HepG2 (cell line): Measurements from ENCODE around the gene GPC3. TPM values are rescaled to one million over a fixed set of nuclear protein-coding genes. Genes with fewer than 3 reads are reported as not detected.

Experiments used
- ATM ChIP-seq: fragments of 450-650 bp; IDR thresholded peaks from 2 replicates; pipeline ENCODE4 v1.7.1; 2017; ENCODE audit warnings: mild to moderate bottlenecking, borderline replicate concordance
- CEBPG ChIP-seq: IDR thresholded peaks from 2 replicates; pipeline ENCODE4 v1.6.1; 2016
- FOXK1 ChIP-seq: sonication (generic); formaldehyde crosslinking; IDR thresholded peaks from 2 replicates; pipeline ENCODE4 v1.4.0; 2020; ENCODE audit warnings: low read depth, missing genetic modification reagents, borderline replicate concordance
- GATAD2A ChIP-seq: IDR thresholded peaks from 2 replicates; pipeline ENCODE4 v1.6.1; 2016
- HNF1A ChIP-seq, 2 experiments: sonication (generic) in 1 of 2; formaldehyde crosslinking in 1 of 2; IDR thresholded peaks; 2 replicates each; pipeline versions ENCODE4 v1.4.0 to v1.6.1; 2016 to 2020; ENCODE audit warnings: borderline replicate concordance in 1 of 2, low read depth in 1 of 2, mild to moderate bottlenecking in 1 of 2, missing genetic modification reagents in 1 of 2
- HNF1B ChIP-seq: sonication (generic); formaldehyde crosslinking; IDR thresholded peaks from 2 replicates; pipeline ENCODE4 v1.5.1; 2020; ENCODE audit warnings: mild to moderate bottlenecking, moderate library complexity, missing genetic modification reagents
- HOXD1 ChIP-seq: sonication (generic); formaldehyde crosslinking; IDR thresholded peaks from 2 replicates; pipeline ENCODE4 v1.5.0; 2020; ENCODE audit warnings: missing genetic modification reagents
- IKZF1 ChIP-seq: fragments of 450-650 bp; IDR thresholded peaks from 2 replicates; pipeline ENCODE4 v1.7.1; 2016
- KLF11 ChIP-seq: IDR thresholded peaks from 2 replicates; pipeline ENCODE4 v1.6.1; 2016; ENCODE audit warnings: missing compliant biosample characterization
- KMT2B ChIP-seq: IDR thresholded peaks from 2 replicates; pipeline ENCODE4 v1.6.1; 2016; ENCODE audit warnings: missing genetic modification reagents, missing compliant biosample characterization
- MED8 ChIP-seq: sonication (generic); formaldehyde crosslinking; IDR thresholded peaks from 2 replicates; pipeline ENCODE4 v1.8.1; 2023; ENCODE audit warnings: mild to moderate bottlenecking, missing genetic modification reagents; ENCODE audit not compliant: insufficient replicate concordance
- NCOA2 ChIP-seq: sonication (generic); formaldehyde crosslinking; IDR thresholded peaks from 2 replicates; pipeline ENCODE4 v1.8.0; 2022; ENCODE audit warnings: inconsistent platforms
- NFE2 ChIP-seq: sonication (generic); formaldehyde crosslinking; IDR thresholded peaks from 2 replicates; pipeline ENCODE4 v1.4.0; 2020; ENCODE audit warnings: missing genetic modification reagents
- NR2F2 ChIP-seq: IDR thresholded peaks from 2 replicates; pipeline ENCODE4 v1.6.1; 2012; ENCODE audit warnings: low read depth, inconsistent platforms, borderline replicate concordance
- NR2F6 ChIP-seq, 2 experiments: IDR thresholded peaks; 2 replicates each; pipeline ENCODE4 v1.6.1; 2016; ENCODE audit warnings: antibody characterized with exemption in 1 of 2, mild to moderate bottlenecking in 1 of 2
- PLRG1 ChIP-seq: fragments of 450-650 bp; conservative IDR thresholded peaks from 2 replicates; pipeline ENCODE4 v1.6.1; 2016
- REPIN1 ChIP-seq: sonication (generic); formaldehyde crosslinking; IDR thresholded peaks from 2 replicates; pipeline ENCODE4 v1.8.0; 2022; ENCODE audit warnings: missing genetic modification reagents, low read depth, mild to moderate bottlenecking, borderline replicate concordance
- TARDBP ChIP-seq: sonication (generic); formaldehyde crosslinking; IDR thresholded peaks from 2 replicates; pipeline ENCODE4 v1.8.0; 2022; ENCODE audit warnings: mild to moderate bottlenecking, missing genetic modification reagents
- ZNF121 ChIP-seq: sonication (generic); formaldehyde crosslinking; IDR thresholded peaks from 2 replicates; pipeline ENCODE4 v1.5.0; 2020; ENCODE audit warnings: mild to moderate bottlenecking, missing genetic modification reagents
- ZNF143 ChIP-seq: sonication (generic); formaldehyde crosslinking; IDR thresholded peaks from 2 replicates; pipeline ENCODE4 v1.4.0; 2020; ENCODE audit warnings: missing genetic modification reagents
- ZNF282 ChIP-seq: fragments of 450-650 bp; IDR thresholded peaks from 2 replicates; pipeline ENCODE4 v1.6.1; 2018; ENCODE audit not compliant: partially characterized antibody
- ZNF501 ChIP-seq: sonication (generic); formaldehyde crosslinking; IDR thresholded peaks from 2 replicates; pipeline ENCODE4 v1.5.1; 2020; ENCODE audit warnings: mild to moderate bottlenecking, moderate library complexity, missing genetic modification reagents
- ZNF567 ChIP-seq: sonication (generic); formaldehyde crosslinking; IDR thresholded peaks from 2 replicates; pipeline ENCODE4 v1.8.1; 2023; ENCODE audit warnings: mild to moderate bottlenecking, missing genetic modification reagents, borderline replicate concordance
- ZNF605 ChIP-seq: sonication (generic); formaldehyde crosslinking; IDR thresholded peaks from 2 replicates; pipeline ENCODE4 v1.8.0; 2022; ENCODE audit warnings: mild to moderate bottlenecking, missing genetic modification reagents
- ZNF616 ChIP-seq: sonication (generic); formaldehyde crosslinking; IDR thresholded peaks from 2 replicates; pipeline ENCODE4 v1.5.0; 2020; ENCODE audit warnings: low read depth, mild to moderate bottlenecking, missing genetic modification reagents
- ZNF800 ChIP-seq: sonication (generic); formaldehyde crosslinking; IDR thresholded peaks from 2 replicates; pipeline ENCODE4 v1.4.0; 2020; ENCODE audit warnings: missing genetic modification reagents
- polyA plus RNA-seq, 8 experiments: library from polyadenylated mRNA; depleted of rRNA in 3 of 8; stranded (reverse) in 7 of 8; unstranded in 1 of 8; fragments of >200 nt; fragmentation: Illumina TruSeq in 4 of 8; extraction: Trizol in 4 of 8; gene quantifications; 2 replicates each; pipeline versions ENCODE4 v1.2.1 to v1.2.3, GENCODE V29; 2011 to 2016; ENCODE audit warnings: low read depth in 4 of 8, missing spikeins in 1 of 8, mixed read lengths in 1 of 8; ENCODE audit not compliant: insufficient read depth in 1 of 8
- total RNA-seq, 5 experiments: library from RNA; depleted of rRNA; stranded (reverse); fragments of >200 nt; fragmentation: Illumina TruSeq; extraction: Trizol; gene quantifications; 2 replicates each; pipeline ENCODE4 v1.2.3, GENCODE V29; 2016; ENCODE audit warnings: low read depth in 1 of 5

Gene GPC3
- total and polyA plus RNA-seq, 2 of the 13 experiments (the other 11 are each of a cell fraction or from before 2014, with no cell fraction given), result 1,799 to 3,263 TPM

GRCh38 chrX:134019567-134020206 is 34.3 kb upstream of the GPC3 start (continued):
- peak; percentile 90 for TF ChIP-seq HNF1A (IDR thresholded peaks at IDR 0.05; ENCODE audit: low read depth)
- peak; percentile 94 for TF ChIP-seq HNF1A (CRISPR knock-in tag; IDR thresholded peaks at IDR 0.05; ENCODE audit: borderline replicate concordance)
- no peak for TF ChIP-seq FOXK1
- no peak for TF ChIP-seq ZNF567
- TF ChIP-seq KLF11, result no peak
- peak; percentile 65 for TF ChIP-seq CEBPG (CRISPR knock-in tag)
- TF ChIP-seq ZNF616 (CRISPR knock-in tag), result no peak
- no peak for TF ChIP-seq ZNF282
- 0 out of 2 replicates have a peak, but pooled peaks have one; percentile 48 for TF ChIP-seq NR2F6 (IDR thresholded peaks at IDR 0.05)
- peak; percentile 42; the same call in 1 of the 2 replicates for TF ChIP-seq NR2F6 (CRISPR knock-in tag; IDR thresholded peaks at IDR 0.05)
- TF ChIP-seq HOXD1 (CRISPR knock-in tag), result no peak
- peak; percentile 73 for TF ChIP-seq HNF1B
- no peak for TF ChIP-seq PLRG1
- no peak for TF ChIP-seq ZNF143 (CRISPR knock-in tag)
- no peak for TF ChIP-seq KMT2B (CRISPR knock-in tag)
- TF ChIP-seq ZNF605 (CRISPR knock-in tag), result no peak
- no peak for TF ChIP-seq IKZF1
- no peak for TF ChIP-seq REPIN1 (CRISPR knock-in tag)
- TF ChIP-seq ZNF501 (CRISPR knock-in tag), result no peak
- no peak for TF ChIP-seq ATM
- no peak for TF ChIP-seq TARDBP (CRISPR knock-in tag)
- no peak for TF ChIP-seq NFE2 (CRISPR knock-in tag)
- TF ChIP-seq NR2F2, result peak; percentile 64; the same call in 1 of the 2 replicates
- peak; percentile 50 for TF ChIP-seq MED8 (CRISPR knock-in tag)
- peak; percentile 78; the same call in 1 of the 2 replicates for TF ChIP-seq NCOA2 (CRISPR knock-in tag)
- TF ChIP-seq ZNF800, result no peak
- peak; percentile 49; the same call in 1 of the 2 replicates for TF ChIP-seq GATAD2A (CRISPR knock-in tag)
- no peak for TF ChIP-seq ZNF121 (CRISPR knock-in tag)
